Peyer's patch (tissue), 4 donors: ENCODE measurements around the gene HBQ1. TPM values are rescaled to one million over a fixed set of nuclear protein-coding genes. Genes with fewer than 3 reads are reported as not detected.
"Not testable (repeated sequence)": the region's sequence is repeated elsewhere in the genome, so short reads cannot be mapped to it uniquely, and the experiment has no call there.

Experiments used
- DNase-seq, 3 donors: peaks; one replicate each; pipeline ENCODE4 v3.0.0-alpha.2; 2017 to 2019
- H3K27ac ChIP-seq, 4 donors: fragments of 200-600 bp; sonication (generic); one replicate each; pipeline ENCODE4 v1.5.1; 2016 to 2019
- H3K27me3 ChIP-seq, 2 donors: fragments of 200-600 bp; sonication (generic); one replicate each; pipeline ENCODE4 v1.5.1; 2019
- H3K36me3 ChIP-seq, 3 donors: fragments of 200-600 bp; sonication (generic); one replicate each; pipeline ENCODE4 v1.5.1; 2016 to 2019
- H3K4me1 ChIP-seq, 4 donors: fragments of 200-600 bp; sonication (generic); one replicate each; pipeline ENCODE4 v1.5.1; 2016 to 2019
- H3K4me3 ChIP-seq, 4 donors: fragments of 200-600 bp; sonication (generic); 1 replicate in 3 of 4; 2 replicates in 1 of 4; pipeline ENCODE4 v1.5.1; 2016 to 2019; ENCODE audit warnings: mild to moderate bottlenecking in 1 of 4
- H3K9me3 ChIP-seq, 4 donors: fragments of 200-600 bp; sonication (generic); one replicate each; pipeline ENCODE4 v1.5.1; 2016 to 2019; ENCODE audit warnings: mild to moderate bottlenecking in 1 of 4
- CTCF ChIP-seq, 6 experiments: fragments of 450-650 bp in 4 of 6; fragments of 200-600 bp in 2 of 6; sonication (generic) in 1 of 6; IDR thresholded peaks; one replicate each; pipeline ENCODE4 v1.5.1; 2017 to 2019; ENCODE audit warnings: antibody characterized with exemption in 6 of 6, mild to moderate bottlenecking in 3 of 6, moderate library complexity in 1 of 6
- POLR2A ChIP-seq, 2 donors: fragments of 450-650 bp; IDR thresholded peaks; one replicate each; pipeline ENCODE4 v1.5.1; 2017; ENCODE audit warnings: antibody characterized with exemption in 2 of 2, mild to moderate bottlenecking in 2 of 2, moderate library complexity in 2 of 2
- total RNA-seq, 4 donors: library from RNA; depleted of rRNA; stranded (reverse); fragments of >200 nt; gene quantifications; one replicate each; pipeline ENCODE4 v1.1.0, GENCODE V29; 2016

Gene HBQ1
- total RNA-seq, 4 donors from 2014 or later, result not detected

GRCh38 chr16:146646-147045 lies 33.6 kb upstream of the HBQ1 start:
- H3K27ac ChIP-seq, result no peak overlapping the region
- no peaks in the 10 kb centered on the region for H3K9me3 ChIP-seq
- TF ChIP-seq POLR2A (IDR thresholded peaks at IDR 0.05) (no peak), CTCF (IDR thresholded peaks at IDR 0.05) (no peak)
- DNase-seq, result no peak
- H3K4me1 ChIP-seq, result no peaks in the 10 kb centered on the region
- H3K4me3 ChIP-seq, result no peak overlapping the region
- H3K27me3 ChIP-seq, result no peaks in the 10 kb centered on the region
- H3K36me3 ChIP-seq, result no peaks in the 10 kb centered on the region

GRCh38 chr16:149024-149660 lies 31.1 kb upstream of the HBQ1 start:
- Histone ChIP-seq H3K4me1 (peaks cover 0 to under 1% (median 0%) of the 10 kb centered on the region in 4 donors), H3K27ac (no peak overlapping the region), H3K4me3 (no peak overlapping the region), H3K36me3 (no peaks in the 10 kb centered on the region), H3K9me3 (no peaks in the 10 kb centered on the region), H3K27me3 (no peaks in the 10 kb centered on the region)
- no peak for DNase-seq
- TF ChIP-seq CTCF (IDR thresholded peaks at IDR 0.05) (no peak), POLR2A (IDR thresholded peaks at IDR 0.05) (no peak)

GRCh38 chr16:152141-153128 lies 27.8 kb upstream of the HBQ1 start, which contains the start of gene HBZ:
TSS of gene HBZ (plus strand) at chr16:152644. CDS start at chr16:152910, 266 bp downstream.
- no peaks in the 10 kb centered on the region for H3K36me3 ChIP-seq
- H3K9me3 ChIP-seq, result no peaks in the 10 kb centered on the region
- no peak within 1 kb of the TSS for H3K27ac ChIP-seq
- peaks cover 0 to 5% of the 10 kb centered on the region in 2 donors for H3K27me3 ChIP-seq
- H3K4me1 ChIP-seq, result peaks cover 0 to 9% (median 5%) of the 10 kb centered on the region in 4 donors
- no peak within 1 kb of the TSS for H3K4me3 ChIP-seq
- DNase-seq, result no peak
- TF ChIP-seq POLR2A (IDR thresholded peaks at IDR 0.05) (no peak), CTCF (IDR thresholded peaks at IDR 0.05) (no peak)

GRCh38 chr16:153129-153521 lies 27.1 kb upstream of the HBQ1 start:
- not testable (repeated sequence) for H3K27ac ChIP-seq, H3K36me3 ChIP-seq, H3K9me3 ChIP-seq, DNase-seq, H3K27me3 ChIP-seq, H3K4me3 ChIP-seq, H3K4me1 ChIP-seq

- H3K4me1 ChIP-seq, H3K27me3 ChIP-seq, H3K36me3 ChIP-seq, H3K27ac ChIP-seq, H3K9me3 ChIP-seq, H3K4me3 ChIP-seq, DNase-seq: not testable (repeated sequence)
Observed at GRCh38 chr16:153550-154216, 26.6 kb upstream of the HBQ1 start.

- Histone ChIP-seq H3K36me3 (no peaks in the 10 kb centered on the region), H3K9me3 (no peaks in the 10 kb centered on the region), H3K4me3 (peak overlapping the region; percentile 16 to 48 (median 42)), H3K27me3 (peaks cover 0 to 5% of the 10 kb centered on the region in 2 donors), H3K4me1 (peaks cover 0 to 9% (median 5%) of the 10 kb centered on the region in 4 donors), H3K27ac (peak overlapping the region in 1 of 4 donors; percentile 17)
- no peak for TF ChIP-seq POLR2A (IDR thresholded peaks at IDR 0.05)
- TF ChIP-seq CTCF (IDR thresholded peaks at IDR 0.05), result no peak
- no peak for DNase-seq
Observed at GRCh38 chr16:154217-155030, 25.8 kb upstream of the HBQ1 start.
